Measurements from ENCODE around the gene NDUFA6. TPM values are rescaled to one million over a fixed set of nuclear protein-coding genes. Genes with fewer than 3 reads are reported as not detected.
A peak's percentile ranks its signal among the peaks of the same experiment; 100 is the strongest.
"Not testable (repeated sequence)": the region's sequence is repeated elsewhere in the genome, so short reads cannot be mapped to it uniquely, and the experiment has no call there.

The NDUFA6 gene
- polyA plus RNA-seq, 2 donors = 93.3 to 107 TPM

DNA sequence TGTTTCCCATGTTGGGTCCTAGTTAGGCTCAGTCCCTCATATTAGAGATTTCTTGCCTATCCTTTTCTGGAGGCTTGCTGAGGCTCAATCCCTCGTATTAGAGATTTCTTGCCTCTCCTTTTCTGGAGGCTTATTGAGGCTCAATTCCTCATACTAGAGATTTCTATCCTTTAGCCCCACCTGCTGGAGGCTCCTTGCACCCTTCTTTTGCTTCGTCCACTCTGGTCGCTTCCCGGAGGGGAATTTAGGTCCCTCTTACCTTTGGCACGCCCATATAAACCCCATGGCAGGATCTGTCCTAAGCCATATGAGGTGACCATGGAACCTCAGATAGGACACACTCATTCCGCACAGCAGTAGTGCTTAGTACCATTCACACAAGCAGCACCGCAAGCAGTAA, 24.1 kb upstream of the NDUFA6 start:
- no peak overlapping the region for H3K27ac ChIP-seq (ENCODE audit: low read depth in 2 of 2, low read length in 1 of 2)
- no peaks in the 10 kb centered on the region for H3K4me1 ChIP-seq (ENCODE audit: control insufficient read depth in 2 of 2, insufficient read depth in 2 of 2, low read length in 1 of 2)
- WGBS, 2 donors = 90 to 93% methylated on average over 7 of the region's 7 CpGs
- H3K36me3 ChIP-seq (ENCODE audit: control insufficient read depth in 2 of 2, insufficient read depth in 2 of 2, low read length in 1 of 2) = no peaks in the 10 kb centered on the region
- H3K27me3 ChIP-seq (ENCODE audit: control insufficient read depth in 1 of 2, insufficient read depth in 2 of 2, low read length in 2 of 2) = no peaks in the 10 kb centered on the region
- peaks cover 0 to 7% of the 10 kb centered on the region in 2 donors for H3K9me3 ChIP-seq (ENCODE audit: control insufficient read depth in 2 of 2, insufficient read depth in 1 of 2, low read depth in 1 of 2, low read length in 1 of 2)
- H3K4me3 ChIP-seq (ENCODE audit: low read depth in 1 of 2, low read length in 2 of 2) = no peak overlapping the region

DNA sequence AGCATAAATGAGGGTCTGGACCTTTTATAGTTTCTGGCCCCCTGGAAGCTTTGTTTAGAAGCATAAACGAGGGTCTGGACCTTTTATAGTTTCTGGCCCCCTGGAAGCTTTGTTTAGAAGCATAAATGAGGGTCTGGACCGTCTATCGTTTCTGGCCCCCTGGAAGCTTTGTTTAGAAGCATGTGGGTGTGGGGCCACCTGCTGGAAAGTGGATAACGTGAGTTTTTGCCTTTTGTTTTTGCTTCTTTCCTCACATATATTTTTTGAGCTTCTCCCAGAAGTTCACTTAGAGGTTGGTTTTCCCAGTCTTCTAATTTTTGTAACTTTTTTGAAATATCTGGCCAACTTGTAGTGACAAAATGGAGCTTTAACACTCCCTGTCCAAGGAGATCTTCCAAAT, 22.2 kb upstream of the NDUFA6 start:
- not testable (repeated sequence) for H3K9me3 ChIP-seq (ENCODE audit: control insufficient read depth in 2 of 2, insufficient read depth in 1 of 2, low read depth in 1 of 2, low read length in 1 of 2); H3K4me1 ChIP-seq (ENCODE audit: control insufficient read depth in 2 of 2, insufficient read depth in 2 of 2, low read length in 1 of 2); H3K27ac ChIP-seq (ENCODE audit: low read depth in 2 of 2, low read length in 1 of 2); H3K4me3 ChIP-seq (ENCODE audit: low read depth in 1 of 2, low read length in 2 of 2); H3K36me3 ChIP-seq (ENCODE audit: control insufficient read depth in 2 of 2, insufficient read depth in 2 of 2, low read length in 1 of 2); H3K27me3 ChIP-seq (ENCODE audit: control insufficient read depth in 1 of 2, insufficient read depth in 2 of 2, low read length in 2 of 2)
- 29 to 45% methylated on average over 4 of the region's 4 CpGs for WGBS, 2 donors

DNA sequence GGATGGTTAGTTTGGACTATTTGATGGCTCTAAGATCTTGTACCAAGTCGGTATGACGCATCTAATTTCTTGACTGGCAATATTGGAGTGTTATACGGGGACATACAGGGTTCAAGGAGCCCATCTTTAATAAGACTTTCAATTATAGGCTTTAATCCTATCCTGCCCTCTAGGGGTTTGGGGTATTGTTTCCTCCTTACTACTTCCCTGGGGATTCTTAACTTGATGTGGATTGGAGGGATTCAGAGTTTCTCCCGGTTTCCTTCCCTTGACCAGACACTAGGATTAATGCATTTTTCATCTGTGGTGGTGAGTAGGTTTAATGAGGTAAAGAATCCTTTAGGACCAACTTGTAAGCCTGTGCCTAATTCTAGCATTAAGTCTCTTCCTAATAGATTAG, 21.2 kb upstream of the NDUFA6 start:
- H3K27me3 ChIP-seq (ENCODE audit: control insufficient read depth in 1 of 2, insufficient read depth in 2 of 2, low read length in 2 of 2) = no peaks in the 10 kb centered on the region
- no peaks in the 10 kb centered on the region for H3K36me3 ChIP-seq (ENCODE audit: control insufficient read depth in 2 of 2, insufficient read depth in 2 of 2, low read length in 1 of 2)
- 55 to 81% methylated on average over 4 of the region's 4 CpGs for WGBS, 2 donors
- no peak overlapping the region for H3K27ac ChIP-seq (ENCODE audit: low read depth in 2 of 2, low read length in 1 of 2)
- H3K4me3 ChIP-seq (ENCODE audit: low read depth in 1 of 2, low read length in 2 of 2) = no peak overlapping the region
- H3K4me1 ChIP-seq (ENCODE audit: control insufficient read depth in 2 of 2, insufficient read depth in 2 of 2, low read length in 1 of 2) = no peaks in the 10 kb centered on the region
- H3K9me3 ChIP-seq (ENCODE audit: control insufficient read depth in 2 of 2, insufficient read depth in 1 of 2, low read depth in 1 of 2, low read length in 1 of 2) = peaks cover 0 to 7% of the 10 kb centered on the region in 2 donors

DNA sequence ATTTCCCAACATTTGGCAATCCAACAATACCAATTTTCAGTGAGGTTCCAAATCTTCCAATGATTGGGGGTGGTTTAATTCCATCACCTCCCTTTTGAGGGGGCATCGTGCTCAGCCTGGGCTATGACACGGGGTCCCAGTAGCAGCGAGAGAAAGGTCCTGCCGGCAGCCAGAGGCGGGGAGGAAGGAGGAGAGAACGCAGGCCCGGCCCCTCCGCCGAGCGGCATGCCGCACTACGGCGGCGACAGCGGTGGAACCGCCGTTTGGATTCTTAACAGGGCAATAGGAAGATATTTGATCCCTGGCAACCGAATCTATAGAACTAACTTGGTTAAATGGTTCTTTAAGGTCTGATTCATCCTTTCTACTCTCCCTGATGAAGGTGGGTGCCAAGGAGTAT, 18.3 kb upstream of the NDUFA6 start:
- no peak overlapping the region for H3K27ac ChIP-seq (ENCODE audit: low read depth in 2 of 2, low read length in 1 of 2)
- no peak overlapping the region for H3K4me3 ChIP-seq (ENCODE audit: low read depth in 1 of 2, low read length in 2 of 2)
- H3K9me3 ChIP-seq (ENCODE audit: control insufficient read depth in 2 of 2, insufficient read depth in 1 of 2, low read depth in 1 of 2, low read length in 1 of 2) = peaks cover 0 to 5% of the 10 kb centered on the region in 2 donors
- H3K36me3 ChIP-seq (ENCODE audit: control insufficient read depth in 2 of 2, insufficient read depth in 2 of 2, low read length in 1 of 2) = no peaks in the 10 kb centered on the region
- WGBS, 2 donors = 82 to 84% methylated on average over 18 of the region's 18 CpGs
- no peaks in the 10 kb centered on the region for H3K27me3 ChIP-seq (ENCODE audit: control insufficient read depth in 1 of 2, insufficient read depth in 2 of 2, low read length in 2 of 2)
- no peaks in the 10 kb centered on the region for H3K4me1 ChIP-seq (ENCODE audit: control insufficient read depth in 2 of 2, insufficient read depth in 2 of 2, low read length in 1 of 2)

DNA sequence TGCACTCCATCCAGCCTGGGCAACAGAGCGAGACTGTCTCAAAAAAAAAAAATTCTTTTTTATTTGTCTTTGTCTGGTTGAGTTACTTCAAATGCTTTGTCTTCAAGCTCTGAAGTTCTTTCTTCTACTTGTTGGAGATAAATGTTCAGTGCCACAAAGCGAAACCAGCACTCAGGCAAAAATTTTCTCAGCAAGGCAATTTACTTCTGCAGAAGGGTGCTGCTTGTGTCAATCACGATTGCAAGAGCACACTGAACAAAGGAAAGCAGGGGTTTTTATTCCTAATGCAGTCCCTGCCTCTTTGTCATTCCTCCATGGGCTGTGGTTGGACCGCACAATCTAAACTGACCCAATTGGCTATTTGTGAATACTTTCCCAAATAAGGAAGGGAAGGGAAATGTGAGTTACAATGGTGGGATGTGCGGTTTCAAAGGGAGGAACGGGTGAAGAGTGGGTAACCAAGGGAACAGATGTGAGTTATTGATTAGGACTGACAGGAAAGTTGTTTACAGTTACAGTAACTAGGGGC, 13.8 kb upstream of the NDUFA6 start:
- H3K27me3 ChIP-seq (ENCODE audit: control insufficient read depth in 1 of 2, insufficient read depth in 2 of 2, low read length in 2 of 2); H3K4me1 ChIP-seq (ENCODE audit: control insufficient read depth in 2 of 2, insufficient read depth in 2 of 2, low read length in 1 of 2); H3K9me3 ChIP-seq (ENCODE audit: control insufficient read depth in 2 of 2, insufficient read depth in 1 of 2, low read depth in 1 of 2, low read length in 1 of 2); H3K27ac ChIP-seq (ENCODE audit: low read depth in 2 of 2, low read length in 1 of 2); H3K4me3 ChIP-seq (ENCODE audit: low read depth in 1 of 2, low read length in 2 of 2); H3K36me3 ChIP-seq (ENCODE audit: control insufficient read depth in 2 of 2, insufficient read depth in 2 of 2, low read length in 1 of 2): not testable (repeated sequence)
- WGBS, 2 donors = 92 to 94% methylated on average over 6 of the region's 6 CpGs

DNA sequence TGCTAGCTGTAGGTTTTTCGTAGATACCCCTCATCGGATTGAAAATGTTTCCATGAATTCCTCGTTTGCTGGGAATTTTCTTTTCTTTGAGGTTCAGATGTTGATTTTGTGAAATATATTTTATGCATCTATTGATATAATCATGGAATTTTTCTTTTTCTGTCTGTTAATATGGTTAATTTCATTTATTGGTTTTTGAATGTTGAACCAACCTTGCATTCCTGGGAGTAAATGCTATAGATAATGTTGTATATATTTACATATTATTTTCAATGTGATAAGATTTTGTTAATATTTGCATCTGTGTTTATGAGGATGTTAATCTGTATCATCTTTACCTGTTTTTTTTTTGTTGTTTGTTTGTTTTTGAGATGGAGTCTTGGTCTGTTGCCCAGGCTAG, 10.6 kb upstream of the NDUFA6 start:
- H3K27me3 ChIP-seq (ENCODE audit: control insufficient read depth in 1 of 2, insufficient read depth in 2 of 2, low read length in 2 of 2) = no peaks in the 10 kb centered on the region

DNA sequence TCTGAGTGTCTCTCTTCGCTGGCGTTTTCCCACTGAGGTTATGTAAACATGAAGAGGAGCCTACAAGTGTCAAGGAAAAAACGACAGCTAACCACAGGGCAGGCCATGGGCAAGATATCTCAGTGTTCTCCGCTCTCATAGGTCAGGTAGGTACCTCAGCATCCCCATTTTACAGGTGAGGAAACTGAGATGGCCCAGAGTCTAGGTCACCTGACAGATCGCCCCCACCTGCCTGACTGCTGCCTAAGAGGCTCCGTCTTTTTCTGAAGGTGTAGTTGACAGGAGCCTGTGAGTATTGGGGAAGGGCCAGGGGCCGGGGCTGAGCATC, 847 bp upstream of the NDUFA6 start:
- Histone ChIP-seq H3K9me3 (ENCODE audit: control insufficient read depth in 2 of 2, insufficient read depth in 1 of 2, low read depth in 1 of 2, low read length in 1 of 2) (no peaks in the 10 kb centered on the region), H3K4me1 (ENCODE audit: control insufficient read depth in 2 of 2, insufficient read depth in 2 of 2, low read length in 1 of 2) (peaks cover 0 to 4% of the 10 kb centered on the region in 2 donors), H3K27ac (ENCODE audit: low read depth in 2 of 2, low read length in 1 of 2) (peak overlapping the region; percentile 88 to 95), H3K36me3 (ENCODE audit: control insufficient read depth in 2 of 2, insufficient read depth in 2 of 2, low read length in 1 of 2) (no peaks in the 10 kb centered on the region), H3K4me3 (ENCODE audit: low read depth in 1 of 2, low read length in 2 of 2) (peak overlapping the region; percentile 59), H3K27me3 (ENCODE audit: control insufficient read depth in 1 of 2, insufficient read depth in 2 of 2, low read length in 2 of 2) (no peaks in the 10 kb centered on the region)
- 21 to 22% methylated on average over 7 of the region's 7 CpGs for WGBS, 2 donors

More for the DNA sequence above, 10.6 kb upstream of the NDUFA6 start:
- WGBS, 2 donors = 98% methylated on average over 3 of the region's 3 CpGs
- H3K4me1 ChIP-seq (ENCODE audit: control insufficient read depth in 2 of 2, insufficient read depth in 2 of 2, low read length in 1 of 2) = no peaks in the 10 kb centered on the region
- H3K4me3 ChIP-seq (ENCODE audit: low read depth in 1 of 2, low read length in 2 of 2) = no peak overlapping the region
- no peak overlapping the region for H3K27ac ChIP-seq (ENCODE audit: low read depth in 2 of 2, low read length in 1 of 2)
- H3K9me3 ChIP-seq (ENCODE audit: control insufficient read depth in 2 of 2, insufficient read depth in 1 of 2, low read depth in 1 of 2, low read length in 1 of 2) = peaks cover 0 to 5% of the 10 kb centered on the region in 2 donors
- no peaks in the 10 kb centered on the region for H3K36me3 ChIP-seq (ENCODE audit: control insufficient read depth in 2 of 2, insufficient read depth in 2 of 2, low read length in 1 of 2)

DNA sequence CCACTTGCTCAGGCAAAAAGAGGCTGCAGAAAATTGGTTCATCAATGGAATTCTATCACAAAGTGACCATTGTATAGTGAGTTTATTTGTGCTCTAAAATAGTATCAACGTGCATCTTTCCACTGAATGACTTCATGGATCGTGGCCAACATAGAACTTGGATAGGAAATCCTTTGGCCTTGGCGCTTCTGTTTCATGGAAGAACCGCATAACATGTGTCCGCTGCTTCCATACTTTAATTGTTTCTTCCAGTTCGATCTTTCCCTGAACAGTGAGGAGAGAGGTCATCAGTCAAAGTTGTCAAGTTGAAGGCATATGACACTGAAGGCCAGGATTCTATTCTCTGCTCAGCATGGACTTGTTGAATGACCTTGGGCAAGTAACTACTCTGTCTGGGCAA, 4.5 kb downstream of the NDUFA6 start:
- H3K27me3 ChIP-seq (ENCODE audit: control insufficient read depth in 1 of 2, insufficient read depth in 2 of 2, low read length in 2 of 2) = no peaks in the 10 kb centered on the region
- WGBS, 2 donors = 64 to 65% methylated on average over 6 of the region's 6 CpGs
- peaks cover 0 to 12% of the 10 kb centered on the region in 2 donors for H3K36me3 ChIP-seq (ENCODE audit: control insufficient read depth in 2 of 2, insufficient read depth in 2 of 2, low read length in 1 of 2)
- H3K4me3 ChIP-seq (ENCODE audit: low read depth in 1 of 2, low read length in 2 of 2) = no peak overlapping the region
- H3K9me3 ChIP-seq (ENCODE audit: control insufficient read depth in 2 of 2, insufficient read depth in 1 of 2, low read depth in 1 of 2, low read length in 1 of 2) = no peaks in the 10 kb centered on the region
- no peak overlapping the region for H3K27ac ChIP-seq (ENCODE audit: low read depth in 2 of 2, low read length in 1 of 2)
- H3K4me1 ChIP-seq (ENCODE audit: control insufficient read depth in 2 of 2, insufficient read depth in 2 of 2, low read length in 1 of 2) = peaks cover 0 to 8% of the 10 kb centered on the region in 2 donors

DNA sequence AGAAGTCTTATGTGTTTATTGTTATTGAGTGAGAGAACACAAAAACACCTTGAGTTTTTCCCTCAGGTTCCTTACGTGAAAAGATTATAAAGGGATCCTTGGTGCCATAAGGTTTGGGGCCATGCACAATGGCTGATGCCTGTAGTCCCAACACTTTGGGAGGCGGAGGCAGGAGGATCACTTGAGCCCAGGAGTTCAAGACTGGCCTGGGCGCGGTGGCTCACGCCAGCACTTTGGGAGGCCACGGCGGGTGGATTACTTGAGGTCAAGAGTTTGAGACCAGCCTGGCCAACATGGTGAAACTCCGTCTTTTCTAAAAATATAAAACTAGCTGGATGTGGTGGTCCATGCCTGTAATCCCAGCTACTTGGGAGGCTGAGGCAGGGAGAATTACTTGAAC, 5.7 kb downstream of the NDUFA6 start:
- H3K27me3 ChIP-seq (ENCODE audit: control insufficient read depth in 1 of 2, insufficient read depth in 2 of 2, low read length in 2 of 2) = no peaks in the 10 kb centered on the region
- WGBS, 2 donors = 87 to 95% methylated on average over 8 of the region's 8 CpGs
- H3K4me3 ChIP-seq (ENCODE audit: low read depth in 1 of 2, low read length in 2 of 2) = no peak overlapping the region
- H3K4me1 ChIP-seq (ENCODE audit: control insufficient read depth in 2 of 2, insufficient read depth in 2 of 2, low read length in 1 of 2) = peaks cover 0 to 10% of the 10 kb centered on the region in 2 donors
- H3K9me3 ChIP-seq (ENCODE audit: control insufficient read depth in 2 of 2, insufficient read depth in 1 of 2, low read depth in 1 of 2, low read length in 1 of 2) = no peaks in the 10 kb centered on the region
- H3K27ac ChIP-seq (ENCODE audit: low read depth in 2 of 2, low read length in 1 of 2) = no peak overlapping the region
- peaks cover 0 to 12% of the 10 kb centered on the region in 2 donors for H3K36me3 ChIP-seq (ENCODE audit: control insufficient read depth in 2 of 2, insufficient read depth in 2 of 2, low read length in 1 of 2)

DNA sequence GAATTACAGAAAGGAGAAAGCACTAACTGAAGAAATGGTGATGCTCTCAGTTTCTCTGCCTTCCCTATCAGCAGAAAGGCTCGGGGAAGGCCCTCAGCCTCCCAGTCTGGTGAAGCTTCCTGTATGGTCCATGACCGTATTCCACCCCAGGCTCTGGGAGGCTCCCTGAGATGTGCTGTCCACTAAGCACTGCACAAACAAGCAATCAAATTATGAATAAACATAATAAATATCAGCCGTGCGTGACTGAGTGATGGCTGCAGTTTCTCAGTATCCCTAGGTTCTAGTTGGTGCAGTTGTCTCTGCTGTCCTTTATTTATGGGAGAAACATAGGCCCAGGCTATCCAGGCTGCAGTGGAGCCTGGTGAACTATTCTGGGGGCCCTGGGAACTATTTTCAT, 7.5 kb downstream of the NDUFA6 start:
- Histone ChIP-seq H3K27me3 (ENCODE audit: control insufficient read depth in 1 of 2, insufficient read depth in 2 of 2, low read length in 2 of 2) (no peaks in the 10 kb centered on the region), H3K36me3 (ENCODE audit: control insufficient read depth in 2 of 2, insufficient read depth in 2 of 2, low read length in 1 of 2) (peaks cover 0 to 12% of the 10 kb centered on the region in 2 donors), H3K27ac (ENCODE audit: low read depth in 2 of 2, low read length in 1 of 2) (no peak overlapping the region), H3K9me3 (ENCODE audit: control insufficient read depth in 2 of 2, insufficient read depth in 1 of 2, low read depth in 1 of 2, low read length in 1 of 2) (no peaks in the 10 kb centered on the region), H3K4me3 (ENCODE audit: low read depth in 1 of 2, low read length in 2 of 2) (no peak overlapping the region), H3K4me1 (ENCODE audit: control insufficient read depth in 2 of 2, insufficient read depth in 2 of 2, low read length in 1 of 2) (peaks cover 0 to 7% of the 10 kb centered on the region in 2 donors)
- WGBS, 2 donors = 93% methylated on average over 4 of the region's 4 CpGs
